Measurements from ENCODE around the gene ABCC3.

The ABCC3 gene

GRCh38 chr17:50642722-50643656 lies 8.3 kb downstream of the ABCC3 start:
- no peak for DNase-seq (ENCODE audit: low spot score)

GRCh38 chr17:50645748-50646682 lies 11.3 kb downstream of the ABCC3 start:
- no peak for DNase-seq (ENCODE audit: low spot score)

GRCh38 chr17:50647187-50647586 lies 12.5 kb downstream of the ABCC3 start:
- DNase-seq (ENCODE audit: low spot score), result no peak

DNA sequence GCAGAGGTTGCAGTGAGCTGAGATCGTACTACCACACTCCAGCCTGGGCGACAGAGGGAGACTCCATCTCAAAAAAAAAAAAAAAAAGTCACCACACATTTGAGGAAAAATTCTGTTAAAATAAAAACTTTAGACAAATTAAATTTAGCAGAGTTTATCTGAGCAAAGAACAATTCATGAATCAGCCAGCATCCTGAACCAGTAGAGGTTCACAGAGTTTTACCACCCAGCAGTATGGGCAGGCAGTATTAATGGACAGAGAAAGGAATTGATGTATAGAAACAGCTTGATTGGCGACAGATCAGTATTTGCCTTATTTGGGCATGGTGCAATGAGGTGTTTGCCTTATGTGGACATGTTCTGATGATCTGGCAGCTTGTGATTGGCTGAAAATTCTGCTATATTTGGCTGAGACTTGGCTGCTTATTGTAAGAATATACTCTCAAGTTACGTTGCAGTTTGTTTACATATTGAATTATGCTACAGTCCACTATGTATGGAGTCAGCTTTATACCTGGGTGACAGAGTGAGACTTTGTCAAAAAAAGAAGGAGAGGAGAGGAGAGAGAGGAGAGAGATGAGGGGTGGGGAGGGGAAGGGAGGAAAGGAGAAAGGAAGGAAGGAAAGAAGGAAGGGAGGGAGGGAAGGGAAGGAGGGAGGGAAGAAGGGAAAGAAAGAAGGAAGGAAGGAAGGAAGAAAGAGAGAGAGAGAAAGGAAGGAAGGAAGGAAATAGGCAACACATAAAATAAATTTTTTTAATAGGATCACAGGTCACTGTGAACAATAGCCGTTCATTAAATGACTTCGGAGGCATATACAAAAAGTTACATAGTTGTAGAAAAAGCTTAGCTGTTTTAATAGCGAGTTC lies 14.6 kb downstream of the ABCC3 start:
- DNase-seq (ENCODE audit: low spot score), result no peak

DNA sequence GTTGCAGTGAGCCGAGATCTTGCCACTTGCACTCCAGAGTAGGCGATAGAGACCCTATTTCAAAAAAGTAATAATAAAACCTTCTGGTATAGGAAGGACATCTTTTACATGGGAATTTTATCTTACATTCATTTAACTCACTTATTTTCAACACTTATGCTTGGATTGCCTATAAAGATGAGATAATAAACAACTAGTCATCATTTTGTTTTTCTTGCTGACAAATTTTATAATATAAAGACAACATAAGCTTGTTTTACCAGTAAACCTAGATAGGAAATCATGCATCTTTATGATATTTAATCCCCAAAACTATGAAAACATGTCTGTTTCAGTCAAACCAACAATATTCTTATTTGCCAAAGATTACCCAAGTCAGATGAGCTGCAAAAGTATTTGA lies 17.0 kb downstream of the ABCC3 start:
- no peak for DNase-seq (ENCODE audit: low spot score)

DNA sequence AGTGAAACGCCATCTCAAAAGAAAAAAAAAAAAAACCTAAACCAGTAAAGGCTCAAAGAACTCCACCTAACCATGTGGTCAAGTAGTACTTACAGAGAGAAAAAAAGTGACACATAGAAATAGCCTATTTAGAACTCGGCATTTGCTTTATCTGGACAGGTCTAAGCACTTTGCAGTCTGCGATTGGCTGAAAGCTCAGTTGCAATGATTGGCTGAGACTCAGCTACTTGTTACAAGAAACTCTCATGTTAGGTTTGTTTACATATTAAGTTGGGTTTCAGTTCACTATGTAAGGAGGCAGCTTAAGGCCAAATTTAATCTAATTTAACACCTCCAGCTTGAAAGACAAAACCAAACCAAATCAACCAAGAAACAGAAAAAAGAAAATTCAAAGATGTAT lies 19.1 kb downstream of the ABCC3 start:
- no peak for DNase-seq (ENCODE audit: low spot score)

DNA sequence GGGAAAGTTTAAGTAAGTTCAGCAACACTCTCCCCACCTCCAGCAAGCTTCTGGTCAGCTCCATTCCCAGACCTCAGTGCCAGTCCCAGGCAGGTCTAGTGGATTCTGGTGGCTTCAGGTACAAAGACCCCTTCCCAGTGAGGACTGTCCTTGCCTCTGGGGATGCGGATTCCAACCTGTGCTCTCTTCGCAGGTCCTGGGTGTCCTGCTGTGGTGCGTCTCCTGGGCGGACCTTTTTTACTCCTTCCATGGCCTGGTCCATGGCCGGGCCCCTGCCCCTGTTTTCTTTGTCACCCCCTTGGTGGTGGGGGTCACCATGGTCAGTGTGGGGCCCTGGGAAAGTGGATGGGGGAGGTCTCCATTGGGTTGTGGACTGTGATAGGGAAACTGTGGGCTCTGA lies 21.8 kb downstream of the ABCC3 start:
- DNase-seq (ENCODE audit: low spot score), result no peak

DNA sequence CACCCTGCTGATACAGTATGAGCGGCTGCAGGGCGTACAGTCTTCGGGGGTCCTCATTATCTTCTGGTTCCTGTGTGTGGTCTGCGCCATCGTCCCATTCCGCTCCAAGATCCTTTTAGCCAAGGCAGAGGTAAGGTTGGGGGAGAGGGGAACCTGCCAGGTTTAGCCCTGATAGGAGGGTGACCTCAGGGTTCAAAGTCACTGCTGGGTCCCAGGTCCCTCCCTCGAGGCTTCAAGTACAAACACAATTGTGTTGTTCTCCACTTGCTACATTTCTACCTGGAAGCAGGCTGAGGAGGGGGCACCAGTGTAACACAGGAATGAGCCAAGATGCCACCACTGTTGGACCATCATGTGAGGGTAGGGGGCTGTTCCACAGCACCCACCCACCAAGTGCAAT lies 22.4 kb downstream of the ABCC3 start:
- no peak for DNase-seq (ENCODE audit: low spot score)

GRCh38 chr17:50657627-50658026 lies 22.9 kb downstream of the ABCC3 start:
- no peak for DNase-seq (ENCODE audit: low spot score)

DNA sequence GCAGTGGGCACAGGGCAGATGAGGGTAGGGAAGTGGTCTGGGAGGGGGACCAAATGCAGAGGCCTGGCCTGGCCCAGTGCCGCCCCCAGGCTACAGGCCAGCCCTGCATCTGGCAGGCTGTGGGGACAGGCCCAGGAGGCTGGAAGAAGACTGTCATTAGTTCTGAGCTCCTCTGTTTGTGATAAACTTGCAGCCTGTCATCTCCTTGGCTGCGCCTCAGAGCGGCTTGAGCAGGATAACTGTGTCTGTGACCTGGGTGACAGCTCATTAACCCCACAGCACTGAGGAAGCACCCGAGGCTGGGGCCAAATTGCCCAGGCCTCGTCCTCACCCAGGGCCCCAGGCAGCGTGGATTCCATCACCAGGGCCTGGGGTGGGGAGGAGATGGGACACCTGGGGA lies 23.9 kb downstream of the ABCC3 start:
- no peak for DNase-seq (ENCODE audit: low spot score)

- DNase-seq (ENCODE audit: low spot score), result no peak
Measured at GRCh38 chr17:50659179-50659578, 24.5 kb downstream of the ABCC3 start.

GRCh38 chr17:50660042-50660886 lies 25.6 kb downstream of the ABCC3 start:
- DNase-seq (ENCODE audit: low spot score), result no peak

GRCh38 chr17:50660887-50661345 lies 26.2 kb downstream of the ABCC3 start:
- DNase-seq (ENCODE audit: low spot score), result no peak

GRCh38 chr17:50661348-50661747 lies 26.7 kb downstream of the ABCC3 start:
- DNase-seq (ENCODE audit: low spot score), result no peak

DNA sequence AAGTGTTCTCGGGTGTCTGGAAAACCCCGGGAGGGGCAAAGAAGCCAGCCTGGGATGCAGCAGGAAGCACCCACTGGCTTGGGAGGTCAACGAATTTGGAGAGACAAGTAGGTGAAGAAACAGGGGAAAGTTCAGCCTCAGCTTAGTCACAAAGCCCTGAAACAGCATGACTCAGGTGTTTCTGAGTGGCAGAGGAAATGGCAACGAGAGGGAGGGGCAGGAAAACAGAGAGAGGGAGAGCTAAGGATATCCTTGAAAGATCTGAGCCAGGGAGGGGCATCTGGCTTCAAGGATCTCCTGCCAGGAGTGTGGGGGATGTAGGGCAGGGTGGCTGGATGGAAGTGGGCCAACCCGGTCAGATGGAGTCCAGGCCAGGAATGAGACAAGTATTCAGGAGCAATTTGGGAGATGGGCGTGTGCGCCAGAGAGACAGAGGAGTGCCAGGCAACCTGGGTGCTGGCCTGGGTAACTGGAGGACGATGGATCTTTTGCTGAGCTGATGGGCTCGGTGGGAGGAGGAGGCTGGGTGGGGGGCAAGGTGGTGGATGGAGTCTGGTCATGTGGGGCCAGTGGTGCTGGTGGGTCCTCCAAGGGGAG lies 27.2 kb downstream of the ABCC3 start:
- DNase-seq (ENCODE audit: low spot score), result no peak

GRCh38 chr17:50662632-50663225 lies 28.0 kb downstream of the ABCC3 start:
- no peak for DNase-seq (ENCODE audit: low spot score)

DNA sequence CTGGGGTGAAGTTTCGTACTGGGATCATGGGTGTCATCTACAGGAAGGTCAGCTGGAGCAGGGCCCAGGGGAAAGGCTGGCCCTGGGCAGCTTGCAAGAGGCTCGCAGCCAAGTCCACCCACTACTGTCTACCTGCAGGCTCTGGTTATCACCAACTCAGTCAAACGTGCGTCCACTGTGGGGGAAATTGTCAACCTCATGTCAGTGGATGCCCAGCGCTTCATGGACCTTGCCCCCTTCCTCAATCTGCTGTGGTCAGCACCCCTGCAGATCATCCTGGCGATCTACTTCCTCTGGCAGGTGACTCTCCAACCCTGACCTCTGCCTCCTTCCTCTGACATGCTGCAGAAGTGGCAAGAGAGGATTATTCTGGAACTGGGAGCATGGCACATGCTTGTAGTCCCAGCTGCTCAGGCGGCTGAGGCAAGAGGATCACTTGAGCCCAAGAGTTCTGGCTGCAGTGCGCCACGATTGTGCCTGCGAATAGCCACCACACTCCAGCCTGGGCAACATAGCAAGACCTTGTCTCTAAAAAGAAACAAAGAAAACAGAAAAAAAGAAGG lies 29.2 kb downstream of the ABCC3 start:
- no peak for DNase-seq (ENCODE audit: low spot score)

DNA sequence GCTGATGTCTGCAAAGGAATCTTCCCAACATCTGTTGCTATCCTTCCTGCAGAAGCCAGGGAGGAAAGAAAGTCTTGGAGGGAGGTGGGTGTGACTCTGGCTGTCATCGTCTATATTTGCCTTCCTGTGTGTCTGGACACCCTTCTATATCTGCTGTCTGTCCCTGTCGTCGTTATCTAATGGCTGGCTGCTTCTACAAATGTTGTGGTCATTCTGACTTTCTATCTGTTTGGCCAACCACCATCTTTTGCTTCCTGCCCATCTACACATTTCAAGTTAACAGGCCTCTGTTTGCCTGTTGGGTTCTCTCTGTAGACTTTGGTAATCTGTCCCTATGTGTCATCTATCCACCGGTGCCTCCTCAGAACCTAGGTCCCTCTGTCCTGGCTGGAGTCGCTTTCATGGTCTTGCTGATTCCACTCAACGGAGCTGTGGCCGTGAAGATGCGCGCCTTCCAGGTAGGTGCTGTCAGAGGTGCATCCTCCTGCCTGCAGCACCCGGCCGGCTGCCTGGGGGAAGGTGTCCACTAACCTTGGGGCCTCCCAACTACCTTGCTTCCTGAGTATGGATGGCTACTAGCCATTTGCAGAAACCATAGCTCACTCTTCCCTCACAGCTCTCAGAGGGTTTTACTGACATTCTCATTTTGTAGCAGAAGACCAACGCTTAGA lies 30.2 kb downstream of the ABCC3 start:
- no peak for DNase-seq (ENCODE audit: low spot score)

DNA sequence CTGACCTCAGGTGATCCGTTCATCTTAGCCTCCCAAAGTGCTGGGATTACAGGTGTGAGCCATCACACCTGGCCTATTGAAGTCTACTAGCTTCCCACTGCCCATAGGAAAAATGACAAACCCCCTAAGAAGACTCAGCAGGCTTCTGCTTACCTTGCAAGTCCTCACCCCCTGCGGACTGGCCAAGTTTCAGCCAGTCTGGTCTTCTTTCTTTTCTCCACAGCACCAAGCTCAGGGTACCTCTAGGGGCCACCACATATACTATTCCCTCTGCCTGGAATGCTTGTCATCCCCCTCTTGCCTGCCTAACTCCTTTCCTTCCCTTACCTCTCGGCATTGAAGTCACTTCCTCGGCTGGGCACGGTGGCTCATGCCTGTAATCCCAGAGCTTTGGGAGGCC lies 31.2 kb downstream of the ABCC3 start:
- DNase-seq (ENCODE audit: low spot score), result no peak

Data from left forelimb (tissue), 1 donor.